ENCODE results near the gene KRTAP5-7.
"Not testable (repeated sequence)": the region's sequence is repeated elsewhere in the genome, so short reads cannot be mapped to it uniquely, and the experiment has no call there.

Gene KRTAP5-7, protein sequence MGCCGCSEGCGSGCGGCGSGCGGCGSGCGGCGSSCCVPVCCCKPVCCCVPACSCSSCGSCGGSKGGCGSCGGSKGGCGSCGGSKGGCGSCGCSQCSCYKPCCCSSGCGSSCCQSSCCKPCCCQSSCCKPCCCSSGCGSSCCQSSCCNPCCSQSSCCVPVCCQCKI

DNA sequence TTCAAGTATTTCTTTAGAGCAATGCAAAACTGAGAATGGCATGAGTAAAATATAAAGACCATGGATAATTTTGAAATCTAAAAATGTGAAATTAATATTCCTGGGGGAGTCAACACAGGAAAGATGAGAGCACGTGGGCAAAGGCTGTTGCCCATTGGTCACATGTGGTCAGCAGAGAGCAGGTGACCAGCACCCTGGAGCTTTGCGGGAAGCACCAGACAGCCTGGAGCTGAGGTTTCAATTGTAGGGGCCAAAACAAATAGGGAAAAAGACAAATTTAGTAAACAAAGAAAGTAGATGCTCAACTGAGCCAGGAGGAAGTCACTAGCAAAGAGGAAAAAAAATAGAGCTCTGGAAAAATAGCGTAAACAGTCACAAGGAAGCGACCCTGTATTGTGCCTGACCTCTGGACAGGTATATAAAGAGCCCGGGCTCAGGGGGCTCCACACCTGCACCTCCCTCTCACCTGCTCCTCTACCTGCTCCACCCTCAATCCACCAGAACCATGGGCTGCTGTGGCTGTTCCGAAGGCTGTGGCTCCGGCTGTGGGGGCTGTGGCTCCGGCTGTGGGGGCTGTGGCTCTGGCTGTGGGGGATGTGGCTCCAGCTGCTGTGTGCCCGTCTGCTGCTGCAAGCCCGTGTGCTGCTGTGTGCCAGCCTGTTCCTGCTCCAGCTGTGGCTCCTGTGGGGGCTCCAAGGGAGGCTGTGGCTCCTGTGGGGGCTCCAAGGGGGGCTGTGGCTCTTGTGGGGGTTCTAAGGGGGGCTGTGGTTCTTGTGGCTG is at the start of gene KRTAP5-7:
Gene KRTAP5-7, plus strand, starts transcription at position 472 of the 780 bp plus-strand sequence. Its CDS starts 34 bp downstream, at position 506.
- not testable (repeated sequence) for DNase-seq (ENCODE audit: low spot score)

DNA sequence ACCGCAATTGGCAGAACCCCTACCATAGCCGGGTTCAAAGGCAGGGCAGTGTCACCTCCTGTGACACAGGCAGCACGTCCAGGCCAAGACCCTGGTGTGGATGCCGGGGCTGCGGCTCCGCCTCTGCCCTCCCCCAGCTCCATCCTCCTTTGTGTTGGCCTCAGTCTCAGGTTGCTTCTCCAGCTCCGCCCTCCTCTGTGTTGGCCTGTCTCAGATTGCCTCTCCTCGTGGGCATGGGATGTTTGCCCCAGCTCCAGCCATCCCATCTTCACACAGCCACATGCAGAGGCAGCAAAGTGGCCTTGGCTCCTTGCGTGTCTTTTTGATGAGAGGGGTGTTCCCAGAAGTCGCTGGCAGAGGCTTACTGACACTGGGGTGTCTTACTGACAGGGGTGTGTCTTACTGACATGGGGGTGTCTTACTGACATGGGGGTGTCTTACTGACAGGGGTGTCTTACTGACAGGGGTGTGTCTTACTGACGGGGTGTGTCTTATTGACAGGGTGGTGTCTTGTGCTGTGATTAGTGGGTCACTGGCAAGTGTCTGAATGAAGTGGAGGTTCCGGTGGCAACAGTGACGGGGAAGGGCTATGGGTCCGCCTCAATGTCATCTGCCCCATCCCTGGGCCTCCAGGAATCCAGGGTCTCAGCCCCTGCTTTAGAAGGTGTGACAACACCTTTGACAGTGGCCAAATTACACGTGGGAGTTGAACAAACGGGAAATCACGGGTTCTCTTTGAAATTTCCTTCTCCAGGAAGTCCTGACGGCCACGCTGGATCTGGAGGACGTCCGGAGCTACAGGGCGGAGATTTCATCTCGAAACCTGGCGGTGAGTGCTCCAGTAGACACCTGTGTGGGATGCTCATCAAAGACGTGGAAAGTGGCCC is 49.2 kb upstream of the KRTAP5-7 start:
- no peak for DNase-seq (ENCODE audit: low spot score)

DNA sequence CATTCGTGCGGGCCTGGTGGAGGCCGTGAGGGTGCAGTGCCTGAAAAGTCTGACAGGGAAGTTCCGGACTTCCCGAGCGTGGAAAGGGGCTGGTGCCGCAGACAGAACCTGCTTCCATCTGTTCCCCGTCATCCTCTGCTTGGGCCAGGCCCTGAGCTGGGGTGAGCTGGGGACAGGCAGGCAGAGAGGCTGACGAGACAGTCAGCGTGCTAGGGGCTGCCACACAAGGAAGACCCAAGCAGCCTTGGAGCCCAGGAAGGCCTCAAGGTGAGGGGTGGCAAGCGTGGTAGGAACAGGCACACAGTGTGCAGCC is 48.6 kb upstream of the KRTAP5-7 start:
- DNase-seq (ENCODE audit: low spot score) = no peak

DNA sequence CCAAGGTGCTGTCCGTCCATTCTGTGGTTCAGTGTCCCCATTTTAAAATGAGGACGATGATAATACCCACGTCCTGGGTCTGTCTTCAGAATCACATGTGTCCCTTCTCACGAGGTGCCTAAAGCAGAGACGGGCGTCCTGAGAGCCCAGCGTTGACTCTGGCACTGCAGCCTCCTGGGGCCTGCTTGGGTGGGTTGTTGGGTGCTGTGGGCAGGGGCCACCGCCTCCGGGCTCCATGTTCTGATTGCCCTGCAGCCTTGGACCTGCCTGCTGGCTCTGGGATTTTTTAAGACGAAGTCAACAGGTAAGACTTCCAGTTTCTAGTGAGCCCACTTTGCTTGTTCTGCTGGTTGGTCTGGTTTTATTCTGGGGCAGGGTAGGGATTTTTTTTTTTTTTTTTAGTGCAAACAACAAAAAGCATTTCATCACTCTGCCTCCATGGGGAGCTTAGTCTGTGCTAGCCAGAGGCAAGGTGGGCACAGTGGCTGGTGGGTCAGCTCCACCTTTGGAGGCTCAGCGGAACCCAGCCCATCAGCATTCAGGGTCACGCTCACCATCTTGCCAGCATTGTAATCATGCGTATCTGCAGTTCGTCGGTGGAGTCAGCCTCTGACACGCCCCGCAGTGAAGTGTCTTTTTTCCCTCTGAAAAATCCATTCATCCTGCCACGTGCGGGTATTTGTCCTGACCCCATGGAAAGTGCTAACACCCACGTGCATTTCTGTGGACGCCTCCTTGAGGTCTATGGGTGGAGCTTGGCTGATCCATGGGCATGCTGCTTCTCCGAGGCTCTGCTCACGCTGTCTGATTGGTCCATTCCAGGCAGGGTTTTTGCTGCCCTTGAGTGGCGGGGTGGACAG is 45.7 kb upstream of the KRTAP5-7 start:
- DNase-seq (ENCODE audit: low spot score) = no peak

DNA sequence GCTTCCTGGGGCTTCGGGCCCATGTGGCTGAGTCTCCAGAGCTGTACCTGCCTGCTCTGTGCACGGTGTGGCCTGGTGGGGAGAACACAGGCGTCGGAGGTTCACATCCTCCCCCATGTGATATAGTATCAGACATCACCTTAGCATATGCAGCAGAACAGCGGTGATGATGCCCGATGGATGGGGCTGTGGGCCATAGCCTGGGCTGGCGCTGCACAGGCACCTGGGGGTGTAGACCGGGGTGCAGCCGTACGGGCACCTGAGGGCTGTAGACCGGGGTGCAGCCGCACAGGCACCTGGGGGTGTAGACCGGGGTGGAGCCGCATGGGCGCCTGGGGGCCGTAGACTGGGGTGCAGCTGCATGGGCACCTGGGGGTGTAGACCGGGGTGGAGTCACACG is 44.9 kb upstream of the KRTAP5-7 start:
- DNase-seq (ENCODE audit: low spot score) = no peak

DNA sequence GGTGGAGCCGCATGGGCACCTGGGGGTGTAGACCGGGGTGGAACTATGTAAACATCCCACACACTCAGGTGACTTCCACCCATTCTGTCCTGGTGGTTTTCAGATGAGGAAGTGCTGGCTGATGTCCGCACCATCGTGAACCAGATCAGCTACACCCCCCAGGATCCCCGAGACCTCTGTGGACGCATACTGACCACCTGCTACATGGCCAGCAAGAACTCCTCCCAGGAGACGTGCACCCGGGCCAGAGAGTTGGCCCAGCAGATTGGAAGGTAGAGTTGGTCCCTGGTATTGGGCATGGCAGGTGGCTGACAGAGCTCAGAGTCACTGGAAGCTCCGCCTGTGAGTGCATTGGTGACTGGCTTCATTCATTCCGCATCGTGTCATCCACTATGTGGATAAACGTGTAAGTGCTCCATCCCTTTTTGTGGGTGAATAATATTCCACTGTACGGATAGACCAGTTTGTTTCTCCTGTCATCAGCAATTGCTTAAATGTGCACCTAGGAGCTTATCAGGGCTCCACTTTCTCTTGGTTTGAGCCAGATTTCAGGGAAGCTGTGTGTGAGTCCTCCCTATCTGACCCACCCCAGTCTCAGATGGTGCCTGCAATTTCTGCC is 44.2 kb upstream of the KRTAP5-7 start:
- DNase-seq (ENCODE audit: low spot score) = no peak

DNA sequence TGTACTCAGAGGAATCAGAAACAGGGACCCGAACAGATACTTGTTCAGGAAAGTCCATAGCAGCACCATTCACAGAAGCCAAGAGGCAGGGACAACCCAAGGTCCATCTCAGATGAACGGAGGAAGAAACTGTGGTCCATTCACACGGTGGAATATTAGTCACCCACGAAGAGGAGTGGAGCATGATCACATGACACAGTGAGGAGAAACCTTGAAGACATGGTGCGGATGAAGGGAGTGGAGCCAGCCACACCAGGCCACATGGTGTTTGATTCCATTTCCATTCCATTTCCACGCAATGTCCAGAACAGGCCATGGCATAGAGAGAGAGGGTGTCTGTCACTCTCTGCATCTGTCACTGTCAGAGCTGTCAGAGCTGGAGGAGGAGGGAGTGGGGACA is 43.4 kb upstream of the KRTAP5-7 start:
- no peak for DNase-seq (ENCODE audit: low spot score)

DNA sequence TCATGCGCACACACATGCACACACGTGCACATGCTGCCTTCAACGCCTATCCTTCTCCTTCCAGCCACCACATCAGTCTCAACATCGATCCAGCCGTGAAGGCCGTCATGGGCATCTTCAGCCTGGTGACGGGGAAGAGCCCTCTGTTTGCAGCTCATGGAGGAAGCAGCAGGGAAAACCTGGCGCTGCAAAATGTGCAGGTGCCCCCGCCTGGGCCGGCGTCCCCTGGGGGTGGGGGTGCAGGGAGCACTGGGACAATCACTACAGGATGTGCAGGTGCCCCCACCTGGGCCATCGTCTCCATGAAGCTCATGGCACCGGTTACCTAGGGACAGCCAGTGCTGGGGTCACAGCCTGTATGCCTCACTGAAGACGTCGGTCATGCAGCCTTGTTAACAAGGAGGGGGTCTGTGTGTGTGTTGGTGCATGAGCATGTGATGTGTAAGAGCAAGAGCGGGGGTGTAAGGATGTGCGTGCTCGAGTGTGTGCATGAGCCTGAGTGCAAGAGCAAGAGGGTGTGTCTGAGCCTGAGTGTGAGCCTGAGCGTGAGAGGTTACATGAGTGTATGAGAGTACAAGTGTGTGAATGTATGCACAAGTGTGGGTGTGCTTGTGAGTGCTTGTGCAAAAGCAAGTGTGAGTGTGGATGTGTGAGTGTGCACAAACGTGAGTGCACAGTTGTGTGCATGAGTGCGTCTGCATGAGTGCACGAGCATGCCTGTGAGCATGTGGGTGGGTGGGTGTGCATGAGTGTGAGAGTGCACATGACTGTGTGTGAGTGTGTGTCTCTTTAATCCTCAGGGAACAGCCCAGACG is 42.6 kb upstream of the KRTAP5-7 start:
- no peak for DNase-seq (ENCODE audit: low spot score)

DNA sequence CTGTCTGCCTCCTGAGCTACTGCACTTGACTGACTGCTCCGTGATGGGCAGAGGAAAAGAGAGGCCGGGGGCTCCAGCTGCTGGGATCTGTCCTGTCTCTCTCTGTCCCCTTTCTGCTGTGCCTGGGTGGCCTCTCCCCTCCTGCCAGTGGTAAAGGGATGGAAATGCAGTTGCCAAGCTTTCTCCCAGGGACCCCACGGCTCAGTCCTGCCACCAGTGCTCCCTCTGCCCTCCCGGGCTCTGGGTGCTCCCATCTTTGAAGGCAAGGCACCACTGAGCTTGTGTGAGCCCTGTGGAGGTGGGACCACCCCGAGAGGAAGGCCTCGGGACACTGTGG is 42.0 kb upstream of the KRTAP5-7 start:
- no peak for DNase-seq (ENCODE audit: low spot score)

DNA sequence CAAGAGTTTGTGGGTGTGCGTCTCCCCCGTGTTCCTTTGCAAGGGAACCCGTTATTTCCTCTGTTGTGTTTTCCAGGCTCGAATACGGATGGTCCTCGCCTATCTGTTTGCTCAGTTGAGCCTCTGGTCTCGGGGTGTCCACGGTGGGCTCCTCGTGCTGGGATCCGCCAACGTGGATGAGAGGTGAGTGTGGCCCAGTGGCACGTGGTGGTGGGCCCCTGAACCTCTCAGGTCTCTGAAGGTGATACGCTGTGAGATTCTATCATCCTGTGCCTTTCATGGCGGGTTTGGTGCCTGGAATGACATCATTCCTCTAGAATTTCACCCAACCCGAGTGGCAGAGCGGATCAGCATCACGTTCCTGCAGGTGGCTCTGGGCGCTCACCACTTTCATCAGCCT is 41.6 kb upstream of the KRTAP5-7 start:
- DNase-seq (ENCODE audit: low spot score) = no peak

DNA sequence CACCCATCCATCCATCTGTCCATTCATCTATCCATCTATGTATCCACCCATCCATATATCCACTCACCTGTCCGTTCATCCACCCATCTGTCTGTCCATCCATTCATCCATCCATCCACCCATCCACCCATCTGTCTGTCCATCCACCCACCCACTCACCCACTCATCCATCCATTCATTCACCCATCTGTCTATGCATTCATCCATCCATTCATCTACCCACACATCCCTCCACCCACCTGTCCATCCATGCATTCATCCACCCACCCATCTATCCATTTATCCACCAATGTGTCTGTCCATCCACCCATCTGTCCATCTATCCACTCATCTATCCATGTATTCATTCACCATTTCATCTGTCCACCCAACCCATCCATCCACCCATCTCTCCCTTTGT is 40.7 kb upstream of the KRTAP5-7 start:
- DNase-seq (ENCODE audit: low spot score) = no peak

DNA sequence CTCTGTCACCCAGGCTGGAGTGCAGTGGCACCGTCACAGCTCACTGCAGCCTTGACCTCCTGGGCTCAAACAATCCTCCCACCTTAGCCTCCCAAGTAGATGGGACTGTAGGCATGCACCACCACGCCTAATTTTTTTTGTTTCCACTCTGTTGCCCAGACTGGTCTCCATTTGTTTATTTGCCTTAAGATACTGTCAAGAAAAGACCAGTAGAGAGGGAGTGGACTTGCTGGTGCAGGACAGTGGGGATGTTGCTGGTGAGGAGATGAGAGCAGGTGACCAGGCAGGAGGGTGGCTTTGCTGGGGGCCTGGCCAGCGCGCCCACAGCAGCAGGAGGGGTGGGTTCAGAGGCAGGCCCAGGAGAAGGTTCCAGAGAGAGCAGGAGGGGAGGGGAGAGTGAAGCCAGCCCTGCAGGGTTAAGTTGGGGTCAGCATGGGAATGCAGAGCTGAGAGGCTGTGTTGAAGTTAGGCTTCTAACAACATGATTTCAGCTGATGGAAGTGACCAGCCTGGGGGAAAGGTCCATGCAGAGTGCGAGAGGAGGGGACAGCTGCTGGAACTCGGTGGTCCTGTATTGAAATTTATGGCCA is 38.3 kb upstream of the KRTAP5-7 start:
- no peak for DNase-seq (ENCODE audit: low spot score)

DNA sequence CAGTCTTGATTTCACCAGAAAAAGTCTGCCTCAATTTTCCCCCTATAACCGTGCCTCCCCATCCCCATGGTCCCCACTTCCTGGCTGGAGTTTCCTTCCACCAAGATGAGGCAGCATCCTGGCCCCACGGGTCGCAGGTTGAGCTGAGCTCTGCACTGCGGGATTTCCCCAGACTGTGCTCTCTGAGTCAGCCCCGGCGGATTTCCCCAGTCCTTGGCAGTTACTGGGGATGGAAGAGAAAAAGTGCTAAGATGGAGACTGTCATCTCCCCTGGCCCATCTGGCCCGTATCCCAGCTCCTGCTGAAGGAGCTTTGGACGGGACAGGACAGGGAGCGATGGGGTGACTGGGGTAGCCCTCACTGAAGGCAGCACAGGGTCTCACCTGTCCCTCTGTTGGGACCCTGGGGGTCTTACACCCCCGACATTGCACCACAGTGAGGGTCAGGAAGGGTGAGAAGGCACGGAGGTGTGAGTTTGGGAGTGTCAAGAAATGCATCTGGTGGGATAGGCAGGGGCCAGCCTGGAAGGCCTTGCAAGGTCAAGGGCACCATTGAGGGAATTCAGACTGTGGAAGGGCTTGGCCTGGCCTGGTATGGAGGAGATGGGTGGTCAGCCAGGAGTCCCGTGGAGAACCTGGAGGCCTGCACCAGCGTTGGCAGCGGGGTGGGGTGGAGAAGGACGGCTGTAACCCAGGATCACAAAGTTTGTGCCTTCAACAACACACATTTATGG is 37.6 kb upstream of the KRTAP5-7 start:
- no peak for DNase-seq (ENCODE audit: low spot score)

DNA sequence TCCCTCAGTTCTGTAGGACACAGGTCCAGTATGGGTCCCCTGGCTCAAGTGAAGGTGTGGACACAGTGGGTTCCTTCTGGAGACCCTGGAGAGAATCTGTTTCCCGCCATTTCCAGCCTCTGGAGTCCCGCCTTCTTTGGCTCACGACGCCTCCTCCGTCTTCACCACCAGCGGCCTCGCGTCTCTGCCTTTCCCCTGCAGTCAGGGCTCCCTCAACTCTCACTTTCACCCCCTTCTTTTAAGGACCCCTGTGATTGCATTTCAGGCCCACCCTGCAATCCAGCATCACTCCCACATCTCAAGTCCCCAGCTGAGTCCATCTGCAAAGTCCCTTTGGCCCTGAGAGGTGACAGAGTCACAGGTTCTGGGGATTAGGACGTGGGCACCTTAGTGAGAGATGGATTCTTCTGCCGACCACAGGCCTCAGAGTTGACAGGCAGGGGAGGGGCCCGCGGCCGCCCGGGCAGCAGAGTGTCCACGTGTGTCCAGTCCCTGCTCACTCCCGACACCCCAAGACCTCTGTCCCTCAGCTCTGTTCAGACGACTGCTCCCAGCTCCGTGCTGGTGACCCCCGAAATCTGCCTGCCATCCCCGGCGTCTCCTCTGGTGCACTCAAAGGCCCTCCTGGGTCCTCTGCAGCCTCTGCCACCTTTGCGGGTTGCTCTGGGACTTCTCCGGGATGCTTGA is 36.9 kb upstream of the KRTAP5-7 start:
- no peak for DNase-seq (ENCODE audit: low spot score)

DNA sequence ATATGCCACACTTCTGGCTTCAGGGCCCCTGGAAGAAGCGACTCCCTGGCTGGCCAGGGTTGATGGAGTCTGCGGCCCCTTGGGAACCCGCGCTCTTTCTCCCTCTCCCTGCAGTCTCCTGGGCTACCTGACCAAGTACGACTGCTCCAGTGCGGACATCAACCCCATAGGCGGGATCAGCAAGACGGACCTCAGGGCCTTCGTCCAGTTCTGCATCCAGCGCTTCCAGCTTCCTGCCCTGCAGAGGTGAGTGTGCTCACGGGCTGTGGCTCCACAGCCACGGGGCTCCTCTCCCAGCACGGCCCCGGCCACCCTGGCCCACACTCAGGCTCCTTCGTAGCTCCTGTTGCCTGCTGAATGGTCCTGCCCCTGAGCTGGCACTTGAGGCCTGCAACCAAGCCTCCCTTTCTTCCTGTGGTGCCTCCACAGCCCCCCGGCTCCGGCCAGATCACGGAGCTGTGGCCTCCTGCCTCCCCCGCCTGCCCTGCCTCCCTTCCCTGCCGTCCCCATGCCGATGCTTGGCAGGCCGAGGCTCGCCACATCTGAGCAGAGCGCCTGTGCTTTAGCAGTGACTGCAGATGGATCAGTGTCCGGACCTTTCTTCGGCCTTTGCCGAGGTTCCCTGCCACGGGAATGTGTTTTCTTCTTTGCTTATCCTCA is 36.2 kb upstream of the KRTAP5-7 start:
- DNase-seq (ENCODE audit: low spot score) = no peak

DNA sequence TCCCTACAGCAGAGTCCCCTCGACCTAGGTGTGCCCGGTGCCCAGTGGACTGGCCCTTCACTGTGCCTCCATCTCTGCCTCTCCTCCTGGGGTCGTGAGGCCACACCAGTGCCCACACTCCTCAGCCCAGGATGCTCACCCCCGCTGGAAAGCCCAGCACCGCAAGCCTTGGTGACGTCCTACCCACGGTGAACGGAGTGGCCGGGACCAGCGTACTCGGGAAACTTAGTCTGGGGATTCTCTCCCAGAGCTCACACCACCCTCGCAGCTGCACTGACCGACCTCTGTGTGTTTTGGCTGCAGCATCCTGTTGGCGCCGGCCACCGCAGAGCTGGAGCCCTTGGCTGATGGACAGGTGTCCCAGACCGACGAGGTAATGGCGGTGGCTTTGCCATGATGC is 35.5 kb upstream of the KRTAP5-7 start:
- no peak for DNase-seq (ENCODE audit: low spot score)

DNA sequence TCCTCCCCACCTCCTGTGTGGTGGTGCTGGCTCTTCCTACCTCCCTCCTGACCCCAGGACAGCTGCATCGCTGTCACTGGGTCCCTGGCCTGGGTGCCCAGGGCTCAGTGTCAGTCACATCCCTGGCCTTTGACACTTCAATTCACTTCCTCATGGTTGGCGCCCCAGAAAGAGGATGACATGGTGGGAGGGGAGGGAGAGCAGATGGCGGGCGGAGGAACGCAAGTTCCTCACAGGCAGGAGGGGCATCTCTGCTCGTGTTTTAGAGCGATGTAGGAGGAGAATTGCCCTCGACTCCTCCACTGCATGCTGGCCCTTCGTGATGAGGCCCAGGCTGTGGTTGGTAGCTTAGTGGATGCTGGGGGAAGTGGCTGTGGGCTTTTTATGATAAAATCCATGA is 35.1 kb upstream of the KRTAP5-7 start:
- no peak for DNase-seq (ENCODE audit: low spot score)
